Stimulated activated naive CD4-positive, alpha-beta T cell (primary cell): ENCODE data around the gene PSD4.
A peak's percentile ranks its signal among the peaks of the same experiment; 100 is the strongest.

ENCODE experiments used
- DNase-seq, 6 experiments: peaks; one replicate each; lab custom pipeline; 2025; lab: John Stamatoyannopoulos, UW

The PSD4 gene

GRCh38 chr2:113167962-113168340 is 5.8 kb upstream of the PSD4 start:
- no peak for DNase-seq

GRCh38 chr2:113169002-113169530 is 4.7 kb upstream of the PSD4 start:
- peak in 4 of 6 experiments; percentile 16 to 67 (median 52) for DNase-seq

GRCh38 chr2:113169586-113169985 is 4.2 kb upstream of the PSD4 start:
- no peak for DNase-seq

GRCh38 chr2:113171334-113172075 is 2.3 kb upstream of the PSD4 start:
- DNase-seq: no peak

- DNase-seq: no peak
These were observed 840 bp upstream of the PSD4 start for GRCh38 chr2:113172721-113173541.

- peak in 2 of 6 experiments; percentile 11 to 43 for DNase-seq
These were observed 592 bp downstream of the PSD4 start for GRCh38 chr2:113174376-113174750.

- peak; percentile 17 to 76 (median 52) for DNase-seq
These were observed 1.4 kb downstream of the PSD4 start for GRCh38 chr2:113175042-113175628.

GRCh38 chr2:113175736-113176695 is 2.2 kb downstream of the PSD4 start:
- DNase-seq: peak in 1 of 6 experiments; percentile 12

- DNase-seq: no peak
These were observed 3.1 kb downstream of the PSD4 start for GRCh38 chr2:113176696-113177355.

- DNase-seq: no peak
These were observed 4.4 kb downstream of the PSD4 start for GRCh38 chr2:113178069-113178746.

GRCh38 chr2:113178891-113179290 is 5.1 kb downstream of the PSD4 start:
- no peak for DNase-seq

GRCh38 chr2:113179446-113180045 is 5.8 kb downstream of the PSD4 start:
- no peak for DNase-seq

GRCh38 chr2:113180131-113180946 is 6.6 kb downstream of the PSD4 start:
- no peak for DNase-seq

- peak in 1 of 6 experiments; percentile 40 for DNase-seq
These were observed 7.7 kb downstream of the PSD4 start for GRCh38 chr2:113181258-113182051.

GRCh38 chr2:113182471-113183260 is 8.9 kb downstream of the PSD4 start:
- no peak for DNase-seq

GRCh38 chr2:113183264-113183663 is 9.5 kb downstream of the PSD4 start:
- DNase-seq: no peak

- no peak for DNase-seq
These were observed 9.9 kb downstream of the PSD4 start for GRCh38 chr2:113183703-113184102.
